H1 (cell line): ENCODE data around the gene PPIP5K1. TPM values are rescaled to one million over a fixed set of nuclear protein-coding genes. Genes with fewer than 3 reads are reported as not detected.

Experiments
- CTCF ChIA-PET: fragments of 300-600 bp; sonication (Branson Sonifier 250); formaldehyde crosslinking; loops from one replicate; lab custom pipeline; 2021; ENCODE audit not compliant: partially characterized antibody; lab: Charles Lee
- POLR2A ChIA-PET: fragments of 300-600 bp; sonication (Branson Sonifier 250); formaldehyde crosslinking; loops from one replicate; lab custom pipeline; 2021; ENCODE audit warnings: inconsistent platforms; ENCODE audit not compliant: partially characterized antibody; lab: Charles Lee
- DNase-seq, 2 experiments: peaks; one replicate each; pipeline versions ENCODE4 v3.0.0 to v3.0.0-alpha.2; 2010 to 2022; ENCODE audit warnings: low spot score in 2 of 2, low read depth in 1 of 2, mixed read lengths in 1 of 2
- FAIRE-seq: peaks from 2 replicates; lab custom pipeline; 2011; peaks lifted over from hg19 to GRCh38; lab: Jason Lieb, UNC
- H2AFZ ChIP-seq: 2 replicates; pipeline ENCODE4 v1.8.1; 2012; ENCODE audit warnings: low read length, inconsistent platforms
- H2AK5ac ChIP-seq: 2 replicates; pipeline ENCODE4 v1.6.1; 2013; ENCODE audit warnings: low read depth, low read length
- H2BK120ac ChIP-seq: replicated peaks from 2 replicates; pipeline ENCODE3; 2013; ENCODE audit warnings: low read depth, low read length, inconsistent platforms
- H2BK12ac ChIP-seq: 2 replicates; pipeline ENCODE4 v1.6.1; 2013; ENCODE audit warnings: low read depth, low read length
- H2BK15ac ChIP-seq: 2 replicates; pipeline ENCODE4 v1.6.1; 2013; ENCODE audit warnings: low read length
- H2BK20ac ChIP-seq: 2 replicates; pipeline ENCODE4 v1.6.1; 2013; ENCODE audit warnings: low read length
- H2BK5ac ChIP-seq: 2 replicates; pipeline ENCODE4 v1.6.1; 2013; ENCODE audit warnings: low read depth, low read length
- H3K14ac ChIP-seq: 2 replicates; pipeline ENCODE4 v1.6.1; 2013; ENCODE audit warnings: inconsistent platforms; ENCODE audit not compliant: insufficient read length
- H3K18ac ChIP-seq: 2 replicates; pipeline ENCODE4 v1.6.1; 2013; ENCODE audit warnings: low read length; ENCODE audit errors: extremely low read depth
- H3K23ac ChIP-seq: 2 replicates; pipeline ENCODE4 v1.6.1; 2013; ENCODE audit warnings: inconsistent platforms; ENCODE audit not compliant: insufficient read length
- H3K23me2 ChIP-seq: 2 replicates; pipeline ENCODE4 v1.6.1; 2013; ENCODE audit warnings: low read depth, low read length
- H3K27ac ChIP-seq: 2 replicates; pipeline ENCODE4 v1.6.1; 2011; ENCODE audit warnings: low read depth, low read length, inconsistent platforms
- H3K27me3 ChIP-seq, 4 experiments: replicated peaks in 1 of 4; 1 replicate in 1 of 4; 2 replicates in 3 of 4; pipeline versions ENCODE4 v1.6.1 to v1.8.1; 2011 to 2013; ENCODE audit warnings: low read length in 3 of 4, mild to moderate bottlenecking in 3 of 4, inconsistent platforms in 2 of 4, mixed read lengths in 2 of 4, moderate library complexity in 1 of 4; ENCODE audit not compliant: control insufficient read depth in 3 of 4, insufficient read depth in 3 of 4; ENCODE audit errors: extremely low read depth in 1 of 4
- H3K36me3 ChIP-seq, 4 experiments: 2 replicates each; pipeline versions ENCODE4 v1.6.1 to v1.8.1; 2011 to 2013; ENCODE audit warnings: mild to moderate bottlenecking in 4 of 4, low read length in 3 of 4, moderate library complexity in 2 of 4, control low read depth in 1 of 4, inconsistent platforms in 1 of 4; ENCODE audit not compliant: insufficient read depth in 4 of 4, control insufficient read depth in 2 of 4
- H3K4ac ChIP-seq: replicated peaks from 2 replicates; pipeline ENCODE3; 2013; ENCODE audit warnings: low read length, low read depth, mixed read lengths, inconsistent platforms; ENCODE audit not compliant: insufficient read length
- H3K4me1 ChIP-seq, 4 experiments: replicated peaks in 1 of 4; 1 replicate in 1 of 4; 2 replicates in 3 of 4; pipeline versions ENCODE4 v1.6.1 to v1.8.1; 2011 to 2013; ENCODE audit warnings: low read length in 3 of 4, inconsistent platforms in 2 of 4, mixed read lengths in 1 of 4; ENCODE audit not compliant: insufficient read depth in 4 of 4, control insufficient read depth in 3 of 4
- H3K4me2 ChIP-seq, 2 experiments: 2 replicates each; pipeline versions ENCODE4 v1.6.1 to v1.8.1; 2011 to 2013; ENCODE audit warnings: low read depth in 2 of 2, low read length in 2 of 2, control low read depth in 1 of 2, inconsistent platforms in 1 of 2, mild to moderate bottlenecking in 1 of 2; ENCODE audit not compliant: insufficient read depth in 1 of 2
- H3K4me3 ChIP-seq, 4 experiments: fragments of 200-600, 300-600 bp in 1 of 4; sonication (generic), shearing (Covaris generic), sonication (Bioruptor Twin) in 1 of 4; 2 replicates each; pipeline versions ENCODE4 v1.5.1 to v1.8.1; 2011 to 2016; ENCODE audit warnings: low read length in 4 of 4, low read depth in 3 of 4, control low read depth in 2 of 4, inconsistent platforms in 2 of 4, mild to moderate bottlenecking in 2 of 4, mixed read lengths in 1 of 4, moderate library complexity in 1 of 4; ENCODE audit not compliant: insufficient read depth in 2 of 4; ENCODE audit errors: extremely low read depth in 1 of 4
- H3K56ac ChIP-seq: replicated peaks from 2 replicates; pipeline ENCODE3; 2013; ENCODE audit warnings: low read depth, mild to moderate bottlenecking, mixed read lengths, low read length, inconsistent platforms; ENCODE audit not compliant: insufficient read length
- H3K79me1 ChIP-seq: 2 replicates; pipeline ENCODE4 v1.6.1; 2013; ENCODE audit warnings: low read depth, low read length, control low read depth
- H3K79me2 ChIP-seq, 2 experiments: 2 replicates each; pipeline versions ENCODE4 v1.6.1 to v1.8.1; 2012 to 2013; ENCODE audit warnings: low read length in 2 of 2, mild to moderate bottlenecking in 2 of 2, inconsistent platforms in 1 of 2; ENCODE audit not compliant: insufficient read depth in 2 of 2, control insufficient read depth in 1 of 2
- H3K9ac ChIP-seq, 4 experiments: replicated peaks in 1 of 4; 1 replicate in 1 of 4; 2 replicates in 3 of 4; pipeline versions ENCODE4 v1.6.1 to v1.8.1; 2011 to 2013; ENCODE audit warnings: low read depth in 3 of 4, low read length in 3 of 4, control low read depth in 2 of 4, mild to moderate bottlenecking in 2 of 4, moderate library complexity in 2 of 4, inconsistent platforms in 1 of 4; ENCODE audit errors: extremely low read depth in 1 of 4
- H3K9me3 ChIP-seq, 2 experiments: 2 replicates each; pipeline versions ENCODE4 v1.6.1 to v1.8.1; 2012 to 2013; ENCODE audit warnings: mild to moderate bottlenecking in 2 of 2, moderate library complexity in 2 of 2, control low read depth in 1 of 2, inconsistent platforms in 1 of 2, low read depth in 1 of 2, low read length in 1 of 2, mixed read lengths in 1 of 2; ENCODE audit not compliant: insufficient read depth in 2 of 2
- H4K20me1 ChIP-seq, 2 experiments: replicated peaks in 1 of 2; 2 replicates each; pipeline versions ENCODE3 to v1.8.1; 2011 to 2013; ENCODE audit warnings: inconsistent platforms in 2 of 2, low read length in 2 of 2, mild to moderate bottlenecking in 1 of 2; ENCODE audit not compliant: insufficient read depth in 2 of 2, control insufficient read depth in 1 of 2
- H4K5ac ChIP-seq: 2 replicates; pipeline ENCODE4 v1.6.1; 2013; ENCODE audit warnings: low read length, low read depth, mixed read lengths, inconsistent platforms; ENCODE audit not compliant: insufficient read length
- H4K8ac ChIP-seq: 2 replicates; pipeline ENCODE4 v1.8.0; 2013; ENCODE audit warnings: mild to moderate bottlenecking, moderate library complexity, low read length, inconsistent platforms; ENCODE audit not compliant: insufficient read depth; ENCODE audit errors: extremely low read depth
- H4K91ac ChIP-seq: replicated peaks from 2 replicates; pipeline ENCODE3; 2013; ENCODE audit warnings: low read length, mixed read lengths, inconsistent platforms; ENCODE audit not compliant: insufficient read length
- CREB1 ChIP-seq: IDR thresholded peaks from 2 replicates; pipeline ENCODE4 v1.6.1; 2012; ENCODE audit warnings: inconsistent platforms
- FOSL1 ChIP-seq: IDR thresholded peaks from 2 replicates; pipeline ENCODE4 v1.6.1; 2011; ENCODE audit warnings: mild to moderate bottlenecking, low read depth, low read length, moderate library complexity; ENCODE audit not compliant: insufficient read depth
- RXRA ChIP-seq: IDR thresholded peaks from 2 replicates; pipeline ENCODE4 v1.6.1; 2011; ENCODE audit warnings: low read depth, mild to moderate bottlenecking, low read length, moderate library complexity; ENCODE audit not compliant: insufficient read depth
- USF2 ChIP-seq: IDR thresholded peaks from 2 replicates; pipeline ENCODE4 v1.6.1; 2011; ENCODE audit warnings: low read length, improper control_type of control experiment
- WGBS, 2 experiments: shearing (Covaris generic) in 1 of 2; methylation state at CpG; one replicate each; pipeline versions ENCODE4 v1.1.6 to v1.1.7; 2013 to 2015; ENCODE audit warnings: low lambda C conversion rate in 2 of 2, mixed read lengths in 2 of 2, inconsistent platforms in 1 of 2, low coverage in 1 of 2, missing lambda C conversion rate in 1 of 2; ENCODE audit not compliant: insufficient replicate concordance in 2 of 2, insufficient coverage in 1 of 2, insufficient read length in 1 of 2; ENCODE audit errors: extremely low coverage in 1 of 2, missing lambda C conversion rate in 1 of 2; 5-methylcytosine and 5-hydroxymethylcytosine counted together
- polyA plus RNA-seq, 7 experiments: library from polyadenylated mRNA; depleted of rRNA in 3 of 7; stranded (reverse) in 5 of 7; unstranded in 2 of 7; fragments of >200 nt in 5 of 7; fragments of 200-250 nt in 2 of 7; gene quantifications; 1 replicate in 5 of 7; 2 replicates in 1 of 7; 4 replicates in 1 of 7; pipeline versions ENCODE4 v1.2.1 to v1.2.3, GENCODE V29; 2011 to 2013; ENCODE audit warnings: missing spikeins in 2 of 7, mixed read lengths in 2 of 7
- total RNA-seq: library from RNA; stranded (reverse); fragmentation: NEBNext Ultra II Directional; extraction: Animal tissue kit (Norgen Biotek cat#: 25700); gene quantifications from 2 replicates; pipeline ENCODE4 v1.2.1, GENCODE V29; 2021

The PPIP5K1 gene
- total and polyA plus RNA-seq, 2 of the 8 experiments (the other 6 are each of a cell fraction or from before 2014, with no cell fraction given), result 18.8 to 22.7 TPM

GRCh38 chr15:43489191-43489590, 100.8 kb downstream of the PPIP5K1 start:
- CTCF ChIA-PET, result interaction anchor here (0.6 to 8.7 kb wide), 6 partner anchors 12 to 276 kb away, joined by 3 to 121 read pairs (median 4); partner anchors contain the start of gene MAP1A
- Histone ChIP-seq H3K36me3 (peaks cover 10 to 62% (median 28%) of the 10 kb centered on the region in 4 experiments; a peak in 7 of 8 replicates), H2BK5ac (no peak overlapping the region), H3K23me2 (peaks cover 14% of the 10 kb centered on the region; the same call in 1 of the 2 replicates), H3K4me2 (no peak overlapping the region), H3K27ac (no peak overlapping the region), H3K4me1 (peaks cover 3 to 13% (median 4%) of the 10 kb centered on the region in 4 experiments; a peak in 4 of 7 replicates), H4K91ac (no peak overlapping the region), H2AFZ (no peak overlapping the region), H4K5ac (no peak overlapping the region), H2BK120ac (no peak overlapping the region), H2BK15ac (no peak overlapping the region), H3K4ac (no peak overlapping the region), H3K9me3 (no peaks in the 10 kb centered on the region), H3K56ac (no peak overlapping the region), H3K18ac (no peak overlapping the region), H3K4me3 (no peak overlapping the region), H4K8ac (no peak overlapping the region), H2AK5ac (no peak overlapping the region), H3K79me2 (peaks cover 0 to 48% of the 10 kb centered on the region in 2 experiments; a peak in 2 of 4 replicates), H2BK12ac (no peak overlapping the region), H3K23ac (no peak overlapping the region), H3K27me3 (no peaks in the 10 kb centered on the region), H3K79me1 (no peaks in the 10 kb centered on the region), H4K20me1 (peaks cover 0 to 2% of the 10 kb centered on the region in 2 experiments), H2BK20ac (no peak overlapping the region), H3K9ac (no peak overlapping the region), H3K14ac (no peak overlapping the region)
- FAIRE-seq, result no peak
- POLR2A ChIA-PET, result interaction anchor here (0.7 to 8.0 kb wide), 3 partner anchors 21 to 82 kb away, joined by 3 to 81 read pairs (median 4); no protein-coding TSS in a partner anchor
- DNase-seq, result no peak
- 89% methylated on average over 1 of the region's 1 CpG; no CpG with 5 or more reads in 1 of the 2 experiments for WGBS, 2 experiments
- TF ChIP-seq RXRA, result no peak
- no peak for TF ChIP-seq CREB1
- no peak for TF ChIP-seq USF2
- TF ChIP-seq FOSL1, result no peak
